Amniotic stem cell (primary cell): ENCODE measurements around the gene ABAT.
A peak's percentile ranks its signal among the peaks of the same experiment; 100 is the strongest.
"Not testable (repeated sequence)": the region's sequence is repeated elsewhere in the genome, so short reads cannot be mapped to it uniquely, and the experiment has no call there.

Experiments used
- DNase-seq: peaks from one replicate; lab custom pipeline; 2025; lab: John Stamatoyannopoulos, UW

Gene ABAT

GRCh38 chr16:8785408-8785807, 111.0 kb downstream of the ABAT start:
- DNase-seq = no peak

- DNase-seq = not testable (repeated sequence)
Measured at GRCh38 chr16:8786316-8786715, 111.9 kb downstream of the ABAT start.

- DNase-seq = no peak
Measured at GRCh38 chr16:8788578-8789172, 114.3 kb downstream of the ABAT start.

GRCh38 chr16:8795091-8795490, 120.7 kb downstream of the ABAT start:
- DNase-seq = no peak

- no peak for DNase-seq
Measured at GRCh38 chr16:8795818-8796217, 121.4 kb downstream of the ABAT start.

GRCh38 chr16:8796469-8797363, 122.3 kb downstream of the ABAT start:
- no peak for DNase-seq

- peak; percentile 92 for DNase-seq
Measured at GRCh38 chr16:8797364-8798173, 123.2 kb downstream of the ABAT start, which contains the start of the genes PMM2 and TMEM186. Gene PMM2 (plus strand): TSS chr16:8797839. CDS start chr16:8797883, 44 bp downstream. Gene TMEM186 (minus strand): TSS chr16:8797639. CDS start chr16:8797614, 25 bp downstream.

- DNase-seq = no peak
Measured at GRCh38 chr16:8798174-8798527, 123.7 kb downstream of the ABAT start.

- DNase-seq = no peak
Measured at GRCh38 chr16:8798535-8799157, 124.2 kb downstream of the ABAT start.

- no peak for DNase-seq
Measured at GRCh38 chr16:8801701-8802100, 127.3 kb downstream of the ABAT start.

- not testable (repeated sequence) for DNase-seq
Measured at GRCh38 chr16:8803733-8804132, 129.3 kb downstream of the ABAT start.

GRCh38 chr16:8804313-8804712, 129.9 kb downstream of the ABAT start:
- DNase-seq = no peak

GRCh38 chr16:8806272-8806983, 132.0 kb downstream of the ABAT start:
- DNase-seq = no peak

- no peak for DNase-seq
Measured at GRCh38 chr16:8807189-8807588, 132.8 kb downstream of the ABAT start.

GRCh38 chr16:8808009-8808408, 133.6 kb downstream of the ABAT start:
- no peak for DNase-seq

- no peak for DNase-seq
Measured at GRCh38 chr16:8808613-8809353, 134.4 kb downstream of the ABAT start.

- DNase-seq = no peak
Measured at GRCh38 chr16:8812162-8812843, 137.9 kb downstream of the ABAT start.

- DNase-seq = no peak
Measured at GRCh38 chr16:8814095-8814806, 139.8 kb downstream of the ABAT start.

GRCh38 chr16:8816967-8817655, 142.7 kb downstream of the ABAT start:
- DNase-seq = no peak
